HG03432 (cell line): Measurements from ENCODE around the gene ONECUT3.

ENCODE experiments used
- ATAC-seq: cut with Tn5 transposase; IDR thresholded peaks from one replicate; pipeline ENCODE4 v1.9.1; 2021; ENCODE audit warnings: mild to moderate bottlenecking, moderate library complexity; ENCODE audit not compliant: unreplicated experiment

The ONECUT3 gene

DNA sequence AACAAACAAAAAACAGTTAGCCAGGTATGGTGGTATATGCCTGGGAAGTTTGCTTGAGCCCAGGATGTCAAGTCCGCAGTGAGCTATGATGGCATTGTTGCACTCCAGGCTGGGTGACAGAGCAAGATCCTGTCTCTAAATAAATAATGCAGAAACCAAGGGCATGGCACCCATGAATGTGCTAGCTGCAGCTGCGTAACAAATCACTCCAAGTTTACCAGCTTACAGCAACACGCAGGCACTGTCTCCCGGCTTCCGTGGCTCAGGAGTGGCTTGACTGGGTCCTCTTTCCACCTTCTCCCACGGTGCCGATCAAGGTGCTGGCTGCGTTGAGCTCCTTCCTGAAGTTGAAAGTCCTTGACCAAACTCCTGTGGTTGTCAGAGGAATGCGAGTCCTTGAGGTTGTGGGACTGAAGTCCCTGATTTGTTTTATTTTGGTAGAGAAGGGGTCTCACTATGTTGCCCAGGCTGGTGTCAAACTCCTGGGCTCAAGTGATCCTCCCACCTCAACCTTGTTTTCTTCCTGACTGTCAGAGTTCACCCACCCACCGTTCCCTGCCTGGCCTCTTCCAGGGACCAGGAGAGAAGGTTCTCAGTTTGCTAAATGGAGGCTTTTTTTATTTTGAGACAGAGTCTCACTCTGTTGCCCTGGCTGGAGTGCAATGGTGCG, 13.2 kb upstream of the ONECUT3 start:
- no peak for ATAC-seq

GRCh38 chr19:1742989-1743696, 10.2 kb upstream of the ONECUT3 start:
- no peak for ATAC-seq

- no peak for ATAC-seq
Measured at GRCh38 chr19:1744133-1744665, 9.1 kb upstream of the ONECUT3 start.

- no peak for ATAC-seq
Measured at GRCh38 chr19:1744822-1745563, 8.3 kb upstream of the ONECUT3 start.

DNA sequence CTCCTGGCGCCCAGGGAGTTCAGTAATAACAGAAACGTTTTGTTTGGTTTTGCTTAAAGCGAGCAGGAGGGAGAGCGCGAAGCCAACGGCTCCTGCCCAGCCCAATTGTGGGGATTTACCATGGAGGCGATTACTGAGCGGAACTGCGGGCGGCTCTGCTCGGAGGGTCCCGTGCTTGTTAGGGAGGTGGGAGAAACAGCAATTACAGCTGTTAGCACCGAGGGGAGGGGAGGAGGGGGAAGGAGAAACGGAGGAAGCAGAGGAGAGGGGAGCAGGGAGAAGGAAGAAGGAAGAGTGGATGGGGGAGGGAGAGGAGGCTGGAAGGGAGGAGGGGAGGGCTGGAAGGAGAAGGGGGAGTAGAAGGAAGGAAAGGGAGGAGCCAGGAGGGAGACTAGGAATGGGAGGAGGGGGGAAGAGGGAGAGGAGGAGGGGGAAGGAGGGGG, 7.7 kb upstream of the ONECUT3 start:
- no peak for ATAC-seq

DNA sequence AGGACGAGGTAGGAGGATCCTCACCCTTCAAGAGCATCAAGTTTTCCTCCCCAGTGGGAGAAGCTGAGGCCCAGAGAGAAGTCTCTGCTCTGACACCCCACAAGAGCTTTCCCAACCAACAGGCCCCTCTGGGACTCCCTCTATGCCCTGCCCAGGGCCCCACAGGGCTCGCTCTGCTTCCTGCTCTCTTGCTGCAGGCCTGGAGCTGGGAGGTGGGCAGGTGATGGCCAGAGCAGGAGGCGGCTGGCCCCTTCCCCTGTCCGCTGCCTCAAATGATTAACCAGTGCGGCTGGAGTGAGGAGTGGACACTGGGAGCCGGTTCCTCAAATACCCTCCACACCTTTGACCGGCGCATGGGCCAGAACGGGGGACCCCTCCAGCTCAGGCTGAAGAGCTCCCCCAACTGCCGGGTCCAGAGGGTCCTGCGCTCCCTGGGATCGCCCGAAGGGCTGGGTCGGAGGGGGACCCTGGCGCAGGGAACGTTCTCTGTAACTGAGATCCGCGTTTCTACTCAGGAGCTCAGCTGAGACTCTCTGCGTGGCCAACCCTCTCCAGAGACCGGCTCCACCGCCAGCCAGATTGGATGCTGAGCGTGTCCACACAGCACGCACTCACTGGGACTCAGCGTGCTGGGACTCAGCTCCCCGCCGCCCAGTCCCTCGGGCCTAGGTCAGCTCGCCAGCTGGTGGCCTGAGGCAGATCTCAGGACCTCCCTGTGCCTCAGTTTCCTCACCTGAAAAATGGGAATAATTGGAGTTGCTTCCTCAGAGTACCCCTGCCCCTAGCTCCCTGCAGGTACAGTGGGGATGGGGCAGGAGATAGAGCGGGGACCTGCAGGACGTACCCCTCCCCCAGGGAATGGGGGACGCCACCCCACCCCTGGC, 6.7 kb upstream of the ONECUT3 start:
- no peak for ATAC-seq

- ATAC-seq, result no peak
Measured at GRCh38 chr19:1747285-1748114, 5.8 kb upstream of the ONECUT3 start.

GRCh38 chr19:1748115-1748872, 5.0 kb upstream of the ONECUT3 start:
- ATAC-seq, result no peak

DNA sequence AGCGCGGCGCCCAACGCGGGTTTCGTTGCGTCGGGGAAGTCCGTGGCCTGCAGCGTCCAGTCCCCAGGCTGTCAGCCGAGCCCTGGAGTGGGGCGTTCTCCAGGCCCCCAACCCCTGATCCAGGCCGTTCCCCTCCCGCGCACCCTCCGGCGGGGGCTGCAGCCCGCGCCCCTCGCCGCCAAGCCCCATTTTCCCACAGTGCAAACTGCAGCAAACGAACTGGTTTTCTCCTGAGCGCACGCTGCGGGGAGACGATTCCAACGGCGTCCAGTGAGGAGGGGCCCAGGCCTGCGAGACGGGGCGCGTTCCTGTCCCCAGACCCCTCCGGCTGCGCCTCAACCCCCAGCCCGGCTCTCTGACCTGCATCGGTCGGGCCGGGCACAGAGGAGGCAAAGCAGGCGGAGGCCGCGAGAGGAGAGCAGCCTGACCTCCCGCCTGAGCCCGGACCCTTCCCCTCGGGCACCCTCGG, 4.4 kb upstream of the ONECUT3 start:
- ATAC-seq, result no peak

- ATAC-seq, result no peak
Measured at GRCh38 chr19:1749373-1750342, 3.6 kb upstream of the ONECUT3 start.

DNA sequence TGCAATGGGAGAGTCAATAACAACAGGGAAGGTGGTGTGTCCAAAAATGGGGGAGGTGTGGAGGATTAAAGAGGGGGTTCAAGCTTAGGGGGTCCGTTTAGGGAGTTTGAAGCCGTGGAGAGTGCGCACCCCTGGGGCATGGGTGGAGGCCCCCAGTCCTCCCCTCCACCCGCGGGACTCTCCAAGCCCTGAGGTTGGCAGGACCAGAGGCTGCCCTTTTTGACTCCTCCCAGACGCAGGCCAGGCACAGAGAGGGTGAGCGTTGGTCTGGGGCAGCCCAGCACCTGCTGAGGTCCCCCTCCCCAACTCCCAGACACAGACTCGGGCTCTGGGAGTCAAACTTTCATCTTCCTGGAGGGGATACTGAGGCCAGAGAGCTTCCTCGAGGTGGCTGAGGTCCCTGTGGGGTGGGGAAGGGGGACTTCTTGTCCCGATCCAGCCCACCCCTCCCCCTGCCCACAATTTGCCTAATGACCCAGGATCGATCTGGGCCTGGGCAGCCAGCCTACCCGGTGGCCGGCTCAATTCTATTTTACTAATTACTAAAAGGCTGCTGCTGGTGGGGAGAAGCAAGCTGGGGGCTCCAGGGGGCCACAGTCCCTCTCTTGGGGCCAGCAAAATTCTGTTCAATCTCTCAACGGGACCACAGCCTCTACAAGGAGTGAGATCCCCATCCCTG, 2.8 kb upstream of the ONECUT3 start:
- ATAC-seq, result no peak

GRCh38 chr19:1751367-1752008, 1.8 kb upstream of the ONECUT3 start:
- ATAC-seq, result no peak

DNA sequence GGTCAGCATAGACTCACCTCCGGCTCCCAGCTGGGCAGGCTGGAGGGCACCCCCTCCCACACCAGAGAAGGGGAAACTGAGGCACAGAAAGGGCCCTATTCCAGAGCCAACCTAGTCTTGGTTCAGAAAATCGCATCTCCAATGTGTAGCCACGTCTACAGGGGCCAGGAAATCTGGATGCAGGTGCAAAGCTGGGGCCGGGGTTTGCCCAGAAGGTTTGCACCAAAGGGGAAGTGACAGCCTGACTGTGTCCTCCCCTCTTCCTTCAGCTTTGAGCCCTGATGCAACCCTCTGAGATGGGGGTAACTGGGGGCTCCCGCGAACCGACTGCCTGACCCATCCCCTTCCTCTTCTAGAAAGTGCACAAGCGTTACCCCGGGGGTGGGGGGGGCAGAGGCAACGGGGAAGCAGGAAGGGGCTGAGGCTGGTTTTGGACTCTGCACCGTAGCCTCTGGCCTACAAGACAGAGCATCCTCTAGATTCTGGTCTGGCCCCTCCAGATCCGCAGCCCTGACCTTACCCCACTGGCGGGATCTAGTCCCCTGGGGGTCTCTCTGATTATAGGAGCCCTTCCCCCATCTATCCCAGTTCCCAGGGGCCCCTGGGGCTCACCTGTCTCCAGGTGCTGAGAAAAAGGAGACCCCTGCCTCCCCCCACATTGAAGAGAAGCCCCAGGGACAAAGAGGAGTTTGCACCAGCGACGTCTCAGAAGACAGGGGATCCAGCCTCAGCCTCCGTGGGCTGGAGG, 1.1 kb upstream of the ONECUT3 start:
- ATAC-seq, result no peak

GRCh38 chr19:1754018-1754635, 821 bp downstream of the ONECUT3 start:
- no peak for ATAC-seq

GRCh38 chr19:1754636-1755466, 1.5 kb downstream of the ONECUT3 start:
- ATAC-seq, result no peak
